Retina (tissue), 1 donor: ENCODE results near the gene PTP4A1.
"Not testable (repeated sequence)": the region's sequence is repeated elsewhere in the genome, so short reads cannot be mapped to it uniquely, and the experiment has no call there.

Experiments
- DNase-seq: peaks from one replicate; pipeline ENCODE4 v3.0.0-alpha.2; 2016

PTP4A1 gene

GRCh38 chr6:63584566-63584965, 12.3 kb downstream of the PTP4A1 start:
- DNase-seq, result no peak

GRCh38 chr6:63585652-63586051, 13.4 kb downstream of the PTP4A1 start:
- not testable (repeated sequence) for DNase-seq

GRCh38 chr6:63589952-63590411, 17.7 kb downstream of the PTP4A1 start:
- DNase-seq, result no peak

GRCh38 chr6:63592886-63593285, 20.6 kb downstream of the PTP4A1 start:
- no peak for DNase-seq

- no peak for DNase-seq
Observed at GRCh38 chr6:63597141-63598048, 25.1 kb downstream of the PTP4A1 start.

- DNase-seq, result peak; percentile 90
Observed at GRCh38 chr6:63598049-63599036, 26.1 kb downstream of the PTP4A1 start.

GRCh38 chr6:63599243-63599642, 27.0 kb downstream of the PTP4A1 start:
- no peak for DNase-seq

- DNase-seq, result no peak
Observed at GRCh38 chr6:63600136-63600535, 27.9 kb downstream of the PTP4A1 start.

GRCh38 chr6:63609231-63609630, 37.0 kb downstream of the PTP4A1 start:
- DNase-seq, result no peak

- no peak for DNase-seq
Observed at GRCh38 chr6:63610944-63611343, 38.7 kb downstream of the PTP4A1 start.

- no peak for DNase-seq
Observed at GRCh38 chr6:63611560-63611959, 39.3 kb downstream of the PTP4A1 start.

- no peak for DNase-seq
Observed at GRCh38 chr6:63615590-63615989, 43.3 kb downstream of the PTP4A1 start.
